CD14-positive monocyte (primary cell): Measurements from ENCODE around the gene DAP3. TPM values are rescaled to one million over a fixed set of nuclear protein-coding genes. Genes with fewer than 3 reads are reported as not detected.

Experiments used
- DNase-seq, 3 donors: peaks; one replicate each; pipeline ENCODE4 v3.0.0-alpha.2; 2011 to 2022
- H2AFZ ChIP-seq: 2 replicates; pipeline ENCODE4 v1.6.0; 2012; ENCODE audit warnings: mild to moderate bottlenecking, low read depth, low read length, inconsistent platforms; ENCODE audit not compliant: insufficient read depth, poor library complexity, severe bottlenecking
- H3K27ac ChIP-seq, 2 donors: 1 replicate in 1 of 2; 2 replicates in 1 of 2; pipeline ENCODE4 v1.5.1; 2012 to 2013; ENCODE audit warnings: low read length in 2 of 2, control low read depth in 1 of 2, inconsistent platforms in 1 of 2, low read depth in 1 of 2, mild to moderate bottlenecking in 1 of 2
- H3K27me3 ChIP-seq, 2 donors: one replicate each; pipeline versions ENCODE4 v1.6.0 to v1.6.1; 2011 to 2013; ENCODE audit warnings: low read length in 2 of 2; ENCODE audit not compliant: control insufficient read depth in 2 of 2, insufficient read depth in 2 of 2
- H3K36me3 ChIP-seq, 2 donors: replicated peaks in 1 of 2; 1 replicate in 1 of 2; 2 replicates in 1 of 2; pipeline versions ENCODE4 v1.5.1 to v1.6.1; 2012 to 2013; ENCODE audit warnings: low read length in 2 of 2, control low read depth in 1 of 2, inconsistent platforms in 1 of 2, mild to moderate bottlenecking in 1 of 2; ENCODE audit not compliant: insufficient read depth in 2 of 2, control insufficient read depth in 1 of 2
- H3K4me1 ChIP-seq, 2 donors: 1 replicate in 1 of 2; 2 replicates in 1 of 2; pipeline versions ENCODE4 v1.5.1 to v1.6.1; 2012 to 2013; ENCODE audit warnings: low read length in 2 of 2, control low read depth in 1 of 2, inconsistent platforms in 1 of 2, mild to moderate bottlenecking in 1 of 2, moderate library complexity in 1 of 2; ENCODE audit not compliant: insufficient read depth in 2 of 2, control insufficient read depth in 1 of 2
- H3K4me2 ChIP-seq: replicated peaks from 2 replicates; pipeline ENCODE3; 2012; ENCODE audit warnings: low read length, moderate library complexity, mild to moderate bottlenecking; ENCODE audit not compliant: poor library complexity, severe bottlenecking; ENCODE audit errors: extremely low read depth
- H3K4me3 ChIP-seq, 3 experiments: fragments of 200-600 bp in 1 of 3; sonication (generic) in 1 of 3; replicated peaks in 1 of 3; 1 replicate in 2 of 3; 2 replicates in 1 of 3; pipeline ENCODE4 v1.5.1; 2011 to 2013; ENCODE audit warnings: low read length in 3 of 3, mild to moderate bottlenecking in 3 of 3, control low read depth in 2 of 3, low read depth in 2 of 3, inconsistent platforms in 1 of 3, moderate library complexity in 1 of 3
- H3K79me2 ChIP-seq: 2 replicates; pipeline ENCODE4 v1.6.0; 2012; ENCODE audit warnings: mild to moderate bottlenecking, control low read depth, inconsistent platforms, low read length, moderate library complexity; ENCODE audit not compliant: insufficient read depth
- H3K9ac ChIP-seq: 2 replicates; pipeline ENCODE4 v1.6.0; 2017; ENCODE audit warnings: low read length, mild to moderate bottlenecking; ENCODE audit not compliant: insufficient read depth, poor library complexity, severe bottlenecking
- H3K9me3 ChIP-seq, 2 donors: replicated peaks in 1 of 2; 1 replicate in 1 of 2; 2 replicates in 1 of 2; pipeline versions ENCODE4 v1.5.1 to v1.6.1; 2012 to 2013; ENCODE audit warnings: low read length in 2 of 2, control low read depth in 1 of 2; ENCODE audit not compliant: control insufficient read depth in 1 of 2, insufficient read depth in 1 of 2
- H4K20me1 ChIP-seq: 2 replicates; pipeline ENCODE4 v1.6.0; 2012; ENCODE audit warnings: mild to moderate bottlenecking, low read length, control low read depth, moderate library complexity; ENCODE audit not compliant: insufficient read depth
- H3K27ac Mint-ChIP-seq, 7 donors: one replicate each; pipeline ENCODE4 v1.8.0; 2020; ENCODE audit warnings: mild to moderate bottlenecking in 7 of 7, mixed read lengths in 7 of 7, moderate library complexity in 6 of 7, inconsistent platforms in 2 of 7
- H3K27me3 Mint-ChIP-seq, 3 donors: one replicate each; pipeline ENCODE4 v1.8.0; 2021 to 2022; ENCODE audit warnings: low read depth in 3 of 3, mild to moderate bottlenecking in 3 of 3, mixed read lengths in 3 of 3, moderate library complexity in 3 of 3, inconsistent platforms in 1 of 3
- H3K36me3 Mint-ChIP-seq, 2 donors: one replicate each; pipeline ENCODE4 v1.8.0; 2020; ENCODE audit warnings: mixed read lengths in 2 of 2, inconsistent platforms in 1 of 2, mild to moderate bottlenecking in 1 of 2
- H3K4me1 Mint-ChIP-seq: one replicate; pipeline ENCODE4 v1.8.0; 2020; ENCODE audit warnings: mild to moderate bottlenecking, mixed read lengths
- H3K4me3 Mint-ChIP-seq, 2 donors: one replicate each; pipeline ENCODE4 v1.8.0; 2020; ENCODE audit warnings: mild to moderate bottlenecking in 2 of 2, mixed read lengths in 2 of 2, moderate library complexity in 1 of 2
- H3K9me3 Mint-ChIP-seq, 7 donors: one replicate each; pipeline ENCODE4 v1.8.0; 2020 to 2022; ENCODE audit warnings: mixed read lengths in 7 of 7, mild to moderate bottlenecking in 6 of 7, moderate library complexity in 6 of 7, inconsistent platforms in 2 of 7
- WGBS: methylation state at CpG from one replicate; pipeline ENCODE4 v1.1.5; 2013; ENCODE audit warnings: missing lambda C conversion rate; ENCODE audit not compliant: insufficient coverage; 5-methylcytosine and 5-hydroxymethylcytosine counted together
- intact Hi-C, 2 donors: fragments of 100-400 bp; cut with micrococcal nuclease; formaldehyde crosslinking; loops; one replicate each; pipeline versions ENCODE4 v1.15.0 to v1.15.1; 2023
- polyA plus RNA-seq, 3 donors: library from polyadenylated mRNA; depleted of rRNA in 1 of 3; unstranded in 2 of 3; stranded (reverse) in 1 of 3; fragments of 300-500 nt in 2 of 3; fragments of >200 nt in 1 of 3; fragmentation: Illumina TruSeq in 2 of 3; gene quantifications; 1 replicate in 2 of 3; 2 replicates in 1 of 3; pipeline ENCODE4 v1.2.3, GENCODE V29; 2012 to 2021
- TF ChIP-seq, protein P1 (sequence below): fragments of 200-600 bp; IDR thresholded peaks from one replicate; pipeline ENCODE4 v1.8.0; 2022; ENCODE audit warnings: antibody characterized with exemption, mild to moderate bottlenecking

DAP3 gene
- polyA plus RNA-seq, 3 donors: 69.0 to 79.3 (median 72.7) TPM

GRCh38 chr1:155694167-155694566 is 5.3 kb downstream of the DAP3 start:
- Mint-ChIP-seq H3K9me3 (peaks cover 8 to 21% (median 14%) of the 10 kb centered on the region in 7 donors), H3K4me1 (peaks cover 21% of the 10 kb centered on the region), H3K4me3 (no peak overlapping the region), H3K36me3 (peaks cover 21 to 30% of the 10 kb centered on the region in 2 donors), H3K27ac (no peak overlapping the region), H3K27me3 (no peaks in the 10 kb centered on the region)
- Histone ChIP-seq H3K4me1 (peaks cover 8 to 11% of the 10 kb centered on the region in 2 donors), H3K4me2 (no peak overlapping the region), H3K27ac (no peak overlapping the region), H2AFZ (no peak overlapping the region), H3K4me3 (no peak overlapping the region), H3K36me3 (peaks cover 15 to 28% of the 10 kb centered on the region in 2 donors), H4K20me1 (peaks cover 38% of the 10 kb centered on the region), H3K9ac (no peak overlapping the region), H3K27me3 (no peaks in the 10 kb centered on the region), H3K9me3 (peaks cover 7 to 10% of the 10 kb centered on the region in 2 donors), H3K79me2 (peaks cover 98% of the 10 kb centered on the region)
- TF ChIP-seq, protein P1, sequence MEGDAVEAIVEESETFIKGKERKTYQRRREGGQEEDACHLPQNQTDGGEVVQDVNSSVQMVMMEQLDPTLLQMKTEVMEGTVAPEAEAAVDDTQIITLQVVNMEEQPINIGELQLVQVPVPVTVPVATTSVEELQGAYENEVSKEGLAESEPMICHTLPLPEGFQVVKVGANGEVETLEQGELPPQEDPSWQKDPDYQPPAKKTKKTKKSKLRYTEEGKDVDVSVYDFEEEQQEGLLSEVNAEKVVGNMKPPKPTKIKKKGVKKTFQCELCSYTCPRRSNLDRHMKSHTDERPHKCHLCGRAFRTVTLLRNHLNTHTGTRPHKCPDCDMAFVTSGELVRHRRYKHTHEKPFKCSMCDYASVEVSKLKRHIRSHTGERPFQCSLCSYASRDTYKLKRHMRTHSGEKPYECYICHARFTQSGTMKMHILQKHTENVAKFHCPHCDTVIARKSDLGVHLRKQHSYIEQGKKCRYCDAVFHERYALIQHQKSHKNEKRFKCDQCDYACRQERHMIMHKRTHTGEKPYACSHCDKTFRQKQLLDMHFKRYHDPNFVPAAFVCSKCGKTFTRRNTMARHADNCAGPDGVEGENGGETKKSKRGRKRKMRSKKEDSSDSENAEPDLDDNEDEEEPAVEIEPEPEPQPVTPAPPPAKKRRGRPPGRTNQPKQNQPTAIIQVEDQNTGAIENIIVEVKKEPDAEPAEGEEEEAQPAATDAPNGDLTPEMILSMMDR: no peak
- no CpG with 5 or more reads among the region's 7 CpGs for WGBS
- DNase-seq: no peak
- intact Hi-C loops: no loop called here

DNA sequence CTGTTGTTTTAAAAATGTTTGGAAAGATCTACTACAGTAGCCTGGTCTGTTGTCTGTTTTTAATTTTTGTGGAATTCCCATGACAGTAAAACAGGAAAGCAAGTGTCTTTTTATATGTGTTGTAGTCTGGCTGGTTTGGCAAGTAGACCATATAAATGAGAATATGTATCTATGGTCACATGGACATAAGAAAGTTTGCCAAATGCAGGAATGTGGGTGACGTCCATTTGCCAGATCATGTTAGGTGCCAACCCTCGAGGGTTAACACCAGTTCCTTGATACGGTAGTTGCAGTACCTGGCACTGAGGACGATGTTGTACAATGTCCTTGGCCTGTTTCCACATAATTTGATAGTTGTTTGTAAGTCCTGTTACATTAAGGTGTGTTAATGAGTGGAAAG is 6.2 kb downstream of the DAP3 start:
- H3K9me3 Mint-ChIP-seq: peaks cover 8 to 21% (median 14%) of the 10 kb centered on the region in 7 donors
- TF ChIP-seq, protein P1: no peak
- Histone ChIP-seq H2AFZ (no peak overlapping the region), H4K20me1 (peaks cover 37% of the 10 kb centered on the region), H3K27ac (no peak overlapping the region), H3K36me3 (peaks cover 15 to 28% of the 10 kb centered on the region in 2 donors), H3K4me3 (no peak overlapping the region), H3K4me1 (peaks cover 1 to 3% of the 10 kb centered on the region in 2 donors), H3K79me2 (peaks cover 98% of the 10 kb centered on the region), H3K9me3 (peaks cover 7 to 10% of the 10 kb centered on the region in 2 donors), H3K9ac (no peak overlapping the region), H3K27me3 (no peaks in the 10 kb centered on the region), H3K4me2 (no peak overlapping the region)
- WGBS: 91% methylated on average over 4 of the region's 4 CpGs
- intact Hi-C loops: no loop called here
- peaks cover 21 to 30% of the 10 kb centered on the region in 2 donors for H3K36me3 Mint-ChIP-seq
- no peak for DNase-seq
- peaks cover 13% of the 10 kb centered on the region for H3K4me1 Mint-ChIP-seq
- H3K4me3 Mint-ChIP-seq: no peak overlapping the region
- H3K27ac Mint-ChIP-seq: no peak overlapping the region
- H3K27me3 Mint-ChIP-seq: peaks cover 0 to 2% (median 0%) of the 10 kb centered on the region in 3 donors
